Measurements from ENCODE around the gene METTL23.

Gene METTL23

DNA sequence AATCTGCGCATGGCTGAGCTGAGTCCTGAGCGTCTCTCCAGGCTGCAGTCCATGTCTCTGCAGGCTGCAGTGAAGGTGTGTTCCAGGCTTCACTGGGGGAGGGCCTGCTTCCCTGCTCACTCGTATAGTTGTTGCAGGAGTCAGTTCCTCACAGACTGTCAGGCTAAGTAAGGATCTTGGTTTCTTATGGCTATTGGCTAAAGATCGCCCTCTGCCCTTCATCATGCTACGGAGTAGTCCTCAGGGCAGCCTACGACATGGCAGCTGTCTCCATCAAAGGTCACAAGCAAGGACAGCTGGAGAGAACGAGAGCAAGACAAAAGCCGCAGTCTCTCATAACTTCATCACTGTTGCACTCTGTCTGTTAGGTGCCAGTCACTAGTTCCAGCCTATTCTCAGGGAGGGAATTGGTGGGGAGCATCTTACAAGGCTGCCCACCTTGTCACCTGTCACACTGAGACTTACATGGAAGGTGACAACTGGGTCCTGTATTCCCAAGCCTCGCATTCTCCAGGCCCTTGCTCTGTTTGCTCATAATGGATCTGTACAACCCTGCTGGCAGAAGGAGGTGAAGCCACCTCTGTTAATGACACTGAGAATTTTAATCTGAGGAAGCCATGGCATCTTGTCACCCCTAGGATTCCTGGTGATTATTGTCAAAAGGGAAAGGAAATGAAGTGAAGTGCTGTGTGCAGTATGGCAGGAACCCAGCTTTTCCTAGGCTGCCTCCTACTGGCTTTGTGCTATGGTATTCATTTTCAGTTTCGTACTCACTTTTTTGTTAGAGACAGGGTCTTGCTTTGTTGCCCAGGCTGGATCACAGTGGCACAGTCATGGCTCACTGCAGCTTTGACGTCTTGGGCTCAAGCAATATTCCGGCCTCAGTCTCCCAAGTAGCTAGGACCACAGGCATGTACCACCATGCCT lies 54.7 kb downstream of the METTL23 start:
- peak; percentile 26 for DNase-seq

DNA sequence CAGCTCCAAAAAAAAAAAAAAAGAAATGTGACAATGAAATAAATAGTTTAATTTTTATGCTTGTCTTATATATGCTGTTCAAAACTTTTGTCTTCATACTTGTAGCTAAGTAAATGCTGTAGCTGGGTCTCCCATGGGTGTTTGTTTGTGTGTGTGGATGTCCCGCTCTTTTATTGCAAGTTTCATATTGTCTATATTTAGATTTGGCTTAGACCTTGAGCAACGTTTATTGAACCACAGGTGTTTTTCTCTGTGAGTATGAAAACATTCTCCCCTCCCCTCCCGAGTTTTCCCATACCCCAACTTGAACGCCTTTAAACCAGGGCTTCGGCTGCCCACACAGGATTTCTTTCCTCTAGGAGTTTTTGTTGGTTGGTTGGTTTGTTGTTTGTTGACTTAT lies 56.5 kb downstream of the METTL23 start:
- DNase-seq = no peak
